Upper lobe of left lung (tissue), 4 donors: ENCODE data around the gene NRM.
A peak's percentile ranks its signal among the peaks of the same experiment; 100 is the strongest.

ENCODE experiments used
- CTCF ChIP-seq, 6 experiments: fragments of 450-650 bp in 4 of 6; fragments of 200-600 bp in 2 of 6; sonication (generic) in 2 of 6; IDR thresholded peaks; one replicate each; pipeline ENCODE4 v1.5.1; 2016 to 2019; ENCODE audit warnings: antibody characterized with exemption in 6 of 6
- POLR2A ChIP-seq, 4 donors: fragments of 450-650 bp; IDR thresholded peaks; one replicate each; pipeline ENCODE4 v1.5.1; 2016 to 2017; ENCODE audit warnings: antibody characterized with exemption in 4 of 4, mild to moderate bottlenecking in 2 of 4
- POLR2AphosphoS5 ChIP-seq, 2 donors: sonication (generic); formaldehyde crosslinking; IDR thresholded peaks; one replicate each; pipeline ENCODE4 v1.5.1; 2017; ENCODE audit warnings: antibody characterized with exemption in 2 of 2

- peak in 3 of 4 donors; percentile 74 to 93 (median 77) for TF ChIP-seq POLR2A (IDR thresholded peaks at IDR 0.05)
- peak in 4 of 6 experiments; percentile 21 to 39 (median 25) for TF ChIP-seq CTCF (IDR thresholded peaks at IDR 0.05)
- TF ChIP-seq POLR2AphosphoS5 (IDR thresholded peaks at IDR 0.05) = peak; percentile 94 to 97
Measured at GRCh38 chr6:30719791-30720737, 29.3 kb upstream of the NRM start, which contains the start of gene TUBB.
